Stimulated activated CD4-positive, alpha-beta T cell treated with anti-CD3 and anti-CD28 coated beads, Interleukin-12 subunit alpha, Interleukin-12 subunit beta, amount 100 ng/mL, for 24 hours (primary cell): ENCODE data around the gene ZCCHC17.

ENCODE experiments used
- DNase-seq, 2 experiments: peaks; one replicate each; pipeline ENCODE4 v3.0.0-alpha.2; 2020; ENCODE audit warnings: low read depth in 2 of 2

ZCCHC17 gene

DNA sequence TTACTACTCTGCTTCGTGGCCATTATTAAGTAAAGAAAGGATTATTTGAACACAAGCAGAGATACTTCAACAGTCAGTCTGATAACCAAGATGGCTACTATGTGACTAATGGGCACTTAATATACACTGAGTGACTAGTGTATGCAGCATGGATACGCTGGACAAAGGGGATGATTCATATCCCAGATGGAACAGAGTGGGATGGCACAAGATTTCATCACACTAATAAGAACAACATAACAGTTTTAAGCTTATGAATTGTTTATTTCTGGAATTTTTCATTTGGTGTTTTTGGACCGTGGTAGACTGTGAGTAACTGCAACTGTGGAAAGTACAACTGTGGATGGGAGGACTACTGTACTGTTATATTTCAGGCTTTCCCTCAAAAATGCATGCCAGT, 9.4 kb downstream of the ZCCHC17 start:
- no peak for DNase-seq

DNA sequence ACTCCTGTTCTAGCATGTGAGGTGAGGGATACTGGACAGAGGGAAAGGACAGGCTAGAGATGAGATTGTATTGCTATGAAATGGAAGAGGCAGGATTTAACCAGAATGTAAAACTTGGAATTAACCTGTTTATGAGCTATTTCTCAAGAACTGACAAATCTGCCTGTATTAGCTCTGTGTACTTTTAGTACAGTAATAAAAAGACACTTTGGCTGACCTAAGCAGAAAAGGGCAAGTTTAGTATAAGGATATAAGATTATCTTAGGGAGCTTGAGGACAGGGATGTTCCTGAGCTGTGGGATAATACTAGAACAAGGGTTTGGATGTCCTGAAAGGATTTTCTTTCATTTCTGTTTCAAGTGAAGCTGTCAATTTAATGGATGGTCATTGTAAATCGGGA, 11.2 kb downstream of the ZCCHC17 start:
- no peak for DNase-seq

DNA sequence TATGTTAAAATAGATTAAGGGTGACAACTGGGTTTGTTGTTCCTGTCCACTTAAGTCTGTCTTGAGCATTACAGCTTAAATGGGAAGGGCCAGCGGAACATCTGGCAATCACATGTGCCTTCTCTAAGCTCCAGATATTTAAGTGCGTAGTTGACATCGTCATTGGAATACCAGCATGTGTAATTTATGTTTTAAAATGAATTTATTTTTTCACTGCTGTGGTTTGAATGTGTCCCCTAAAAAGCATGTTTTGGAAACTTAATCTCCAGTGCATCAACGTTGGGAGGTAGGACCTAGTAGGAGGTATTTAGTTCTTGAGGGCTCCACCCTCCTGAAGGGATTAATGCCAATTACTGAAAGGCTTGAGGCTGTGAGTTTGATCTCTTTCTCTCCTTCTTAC, 13.4 kb downstream of the ZCCHC17 start:
- no peak for DNase-seq

DNA sequence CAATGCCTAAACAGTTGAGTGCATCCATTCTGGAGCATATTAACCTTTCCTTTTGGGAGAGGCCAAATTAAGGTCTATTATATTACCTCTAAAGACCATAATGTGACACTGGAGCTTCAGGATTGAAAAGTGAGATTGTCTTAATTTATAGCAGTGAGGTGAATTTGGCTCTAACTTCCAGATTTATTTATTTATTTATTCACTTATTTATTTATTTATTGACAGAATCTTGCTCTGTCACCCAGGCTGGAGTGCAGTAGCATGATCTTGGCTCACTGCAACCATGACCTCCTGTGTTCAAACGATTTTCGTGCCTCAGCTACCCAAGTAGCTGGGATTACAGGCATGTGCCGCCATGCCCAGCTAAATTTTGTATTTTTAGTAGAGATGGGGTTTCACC, 19.1 kb downstream of the ZCCHC17 start:
- DNase-seq = no peak

DNA sequence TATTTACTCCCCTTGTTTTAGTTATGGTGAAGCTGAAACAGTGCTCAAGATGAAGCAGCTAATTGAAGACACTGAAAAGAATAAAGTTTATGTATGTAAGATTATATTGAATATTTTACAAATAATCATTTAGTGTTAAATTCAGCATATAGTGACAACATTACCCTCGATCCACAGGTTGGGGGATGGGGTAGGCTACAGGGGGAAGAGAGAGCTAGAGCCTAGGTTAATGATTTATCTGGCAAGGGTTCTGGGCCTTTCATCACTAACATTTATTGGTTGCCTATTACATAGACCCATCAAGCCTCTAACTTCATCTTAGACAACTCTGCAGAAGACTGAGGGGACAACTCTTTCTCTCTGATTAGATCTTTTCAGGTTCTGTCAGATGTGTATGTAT, 21.3 kb downstream of the ZCCHC17 start:
- DNase-seq = no peak

DNA sequence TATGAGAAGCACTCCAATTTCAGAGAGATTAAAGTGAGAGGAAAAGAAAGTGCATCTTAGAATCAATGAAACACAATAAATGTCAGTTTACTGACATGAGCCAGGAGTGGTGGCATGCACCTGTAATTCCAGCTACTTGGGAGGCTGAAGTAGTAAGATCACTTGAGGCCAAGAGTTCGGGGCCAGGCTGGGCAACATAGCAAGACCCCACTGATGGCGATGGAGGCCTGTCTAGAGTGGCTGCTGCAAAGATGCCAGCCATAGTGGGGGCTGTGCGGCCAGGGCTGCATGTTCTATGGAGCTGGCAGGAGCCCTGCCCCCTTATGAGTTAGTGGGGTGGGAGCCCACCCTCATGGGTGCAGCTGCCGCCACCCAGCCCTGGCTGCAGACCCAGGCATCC, 27.3 kb downstream of the ZCCHC17 start:
- DNase-seq = no peak

DNA sequence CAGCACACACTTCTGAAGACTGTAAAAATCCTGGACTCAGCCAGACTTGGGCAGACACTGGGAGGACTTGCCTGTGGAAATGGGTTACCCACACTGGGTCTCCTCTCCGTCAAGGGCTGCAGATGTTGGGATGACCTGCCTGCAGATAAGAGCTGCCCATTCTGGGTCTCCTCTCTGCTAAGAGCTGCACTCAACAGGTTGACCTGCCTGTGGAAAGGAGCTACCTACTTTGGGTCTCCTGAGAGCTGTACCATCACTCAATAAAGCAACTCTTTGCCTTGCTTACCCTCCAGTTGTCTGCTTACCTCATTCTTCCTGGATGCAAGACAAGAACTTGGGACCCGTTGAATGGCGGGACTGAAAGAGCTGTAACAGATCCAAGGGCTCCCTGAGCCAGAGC, 28.2 kb downstream of the ZCCHC17 start:
- no peak for DNase-seq

DNA sequence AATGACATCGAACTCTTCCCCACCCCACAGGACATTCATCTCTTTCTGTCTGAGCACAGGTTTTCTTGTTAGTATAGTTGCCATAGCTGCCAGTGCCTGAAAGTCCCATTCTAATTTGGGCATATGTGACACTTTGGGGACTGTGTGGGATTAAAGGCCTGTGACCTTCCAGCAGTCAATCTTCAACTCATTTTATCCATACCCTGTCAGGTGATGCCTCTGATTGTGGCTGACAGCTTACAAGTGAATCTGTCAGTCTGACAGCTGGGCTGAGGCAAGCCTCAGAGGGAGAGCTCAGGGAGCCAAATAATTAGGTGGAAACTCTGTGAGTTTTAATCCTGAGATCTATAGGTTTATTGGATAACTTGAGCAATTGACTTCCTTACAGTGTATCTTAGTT, 29.6 kb downstream of the ZCCHC17 start:
- no peak for DNase-seq

DNA sequence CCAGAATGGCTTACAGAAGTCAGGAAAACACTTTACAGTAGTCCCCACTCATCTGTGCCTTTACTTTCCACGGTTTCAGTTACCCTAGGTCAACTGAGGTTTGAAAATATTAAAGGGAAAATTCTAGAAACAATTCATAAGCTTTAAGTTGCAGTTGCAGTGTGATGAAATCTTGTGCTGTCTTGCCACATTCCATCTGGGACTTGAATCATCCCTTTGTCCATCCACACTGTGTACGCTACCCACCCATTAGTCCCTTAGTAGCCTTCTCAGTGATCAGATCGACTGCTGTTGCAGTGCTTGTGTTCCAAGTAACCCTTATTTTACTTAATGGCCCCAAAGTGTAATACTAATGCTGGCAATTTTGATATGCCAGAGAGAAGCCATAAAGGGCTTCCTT, 30.5 kb downstream of the ZCCHC17 start:
- DNase-seq = no peak

DNA sequence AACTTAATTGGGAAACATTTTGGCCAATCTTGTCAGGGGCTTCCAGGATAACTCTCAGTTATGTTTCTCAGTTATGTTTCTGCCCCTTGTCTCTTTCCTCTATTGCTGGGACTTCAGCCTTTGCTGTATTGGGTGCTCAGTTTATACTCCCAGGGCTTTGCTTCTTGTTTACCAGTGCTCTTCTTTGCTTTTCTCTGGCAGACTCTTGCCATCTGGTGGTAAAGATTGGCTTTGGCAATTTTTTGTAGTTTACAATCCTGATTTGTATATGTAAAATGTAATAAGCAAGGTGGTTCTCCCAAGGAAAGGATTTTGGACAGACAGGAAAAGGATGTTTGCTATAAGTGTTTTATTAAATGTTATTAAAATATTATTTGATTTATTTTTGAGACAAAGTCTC, 38.2 kb downstream of the ZCCHC17 start:
- no peak for DNase-seq

DNA sequence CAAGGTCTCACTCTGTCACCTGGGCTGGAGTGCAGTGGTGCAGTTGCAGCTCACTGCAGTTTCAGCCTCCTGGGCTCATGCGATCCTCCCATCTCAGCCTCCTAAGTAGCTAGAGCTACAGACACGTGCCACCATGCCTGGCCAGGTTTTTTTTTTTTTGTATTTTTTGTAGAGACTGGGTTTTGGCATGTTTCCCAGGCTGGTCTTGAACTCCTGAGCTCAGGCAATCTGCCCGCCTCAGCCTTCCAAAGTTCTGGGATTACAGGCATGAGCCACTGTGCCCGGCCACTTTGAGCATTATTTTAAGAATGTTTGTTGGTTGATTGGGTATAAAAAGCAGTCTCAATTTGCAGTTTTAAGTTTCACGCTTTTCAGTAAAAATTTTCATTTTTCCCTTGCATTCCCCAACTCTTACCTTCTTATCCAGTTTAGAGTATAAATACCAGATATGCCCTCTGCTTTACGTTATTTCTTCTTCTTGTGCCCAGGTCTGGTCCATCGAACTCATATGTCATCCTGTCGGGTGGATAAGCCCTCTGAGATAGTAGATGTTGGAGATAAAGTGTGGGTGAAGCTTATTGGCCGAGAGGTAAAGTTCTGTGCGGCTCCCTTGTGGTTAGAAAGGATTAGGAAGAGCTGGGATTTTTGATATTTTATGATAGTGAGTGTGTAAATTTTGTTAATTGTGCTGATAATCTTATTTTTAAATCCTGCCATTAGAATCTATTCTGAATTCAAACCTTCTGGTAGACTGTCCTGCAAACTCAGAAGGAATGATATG, 40.0 kb downstream of the ZCCHC17 start:
- no peak for DNase-seq

DNA sequence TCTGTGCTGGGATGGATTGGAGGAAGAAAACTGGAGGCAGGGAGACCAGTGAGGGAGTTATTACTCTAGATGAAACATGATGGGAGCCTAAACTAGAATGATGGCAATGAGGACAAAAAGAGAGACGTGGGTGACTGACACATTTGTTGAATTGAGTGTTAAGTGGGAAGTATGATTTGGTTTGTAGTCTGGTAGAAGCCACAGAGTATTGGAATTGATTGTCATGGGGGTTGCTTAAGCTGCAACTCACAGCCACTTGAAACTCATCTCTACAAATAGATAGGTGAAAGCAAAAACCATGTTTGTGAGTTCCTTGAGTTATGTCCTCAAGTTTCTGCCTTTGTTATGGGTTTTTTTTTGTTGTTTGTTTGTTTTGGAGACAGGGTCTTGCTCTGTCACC, 47.7 kb downstream of the ZCCHC17 start:
- no peak for DNase-seq

DNA sequence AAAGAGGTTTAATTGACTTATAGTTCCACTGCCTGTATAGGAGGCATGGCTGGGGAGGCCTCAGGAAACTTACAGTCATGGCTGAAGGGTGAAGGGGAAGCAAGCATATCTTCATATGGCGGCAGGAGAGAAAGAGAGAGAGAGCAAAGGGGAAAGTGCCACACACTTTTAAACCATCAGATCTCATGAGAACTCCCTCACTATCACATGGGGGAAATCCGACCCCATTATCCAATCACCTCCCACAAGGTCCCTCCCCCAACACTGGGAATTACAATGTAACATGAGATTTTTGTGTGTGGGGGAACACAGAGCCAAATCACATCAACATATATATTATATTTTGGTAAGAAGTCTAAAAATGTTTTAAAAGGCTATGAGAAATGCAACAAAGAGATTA, 48.8 kb downstream of the ZCCHC17 start:
- no peak for DNase-seq

DNA sequence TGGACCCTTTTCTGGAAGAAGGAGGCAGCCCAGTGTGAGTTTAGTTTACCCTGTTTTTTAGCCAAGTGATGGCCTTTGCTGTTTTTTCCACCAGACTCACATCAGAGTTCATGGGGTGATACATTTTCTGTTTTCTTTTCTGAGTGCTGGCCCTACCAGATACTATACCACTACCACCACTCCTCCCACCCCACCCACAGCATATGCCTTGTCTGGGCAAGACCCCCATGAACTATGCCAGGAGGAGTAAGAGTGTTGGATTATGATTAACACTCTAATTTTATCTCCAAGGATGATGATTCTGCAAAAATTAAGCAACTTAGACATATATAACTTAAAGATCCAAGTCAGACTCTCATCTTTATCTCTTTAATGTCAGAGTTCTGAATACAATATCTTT, 50.0 kb downstream of the ZCCHC17 start:
- no peak for DNase-seq

DNA sequence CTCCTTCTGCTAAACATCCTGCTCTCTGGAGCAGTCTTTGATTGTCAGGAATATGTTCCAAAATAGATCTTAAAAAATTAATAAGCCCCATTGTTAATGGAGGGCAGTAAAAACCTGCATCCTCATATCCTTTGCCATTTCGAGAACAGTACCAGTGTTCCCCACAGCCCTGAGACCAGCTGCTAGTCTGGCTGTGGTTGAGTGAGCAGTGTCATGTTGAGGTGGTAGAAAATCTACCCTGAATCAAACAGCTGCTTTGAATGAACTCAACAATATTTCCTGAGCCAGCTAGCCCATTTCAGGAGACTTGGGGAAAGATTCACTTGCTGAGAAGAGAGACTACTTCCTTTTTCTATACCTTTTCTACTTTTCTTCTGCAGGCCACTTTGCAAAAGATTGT, 51.6 kb downstream of the ZCCHC17 start:
- DNase-seq = no peak

DNA sequence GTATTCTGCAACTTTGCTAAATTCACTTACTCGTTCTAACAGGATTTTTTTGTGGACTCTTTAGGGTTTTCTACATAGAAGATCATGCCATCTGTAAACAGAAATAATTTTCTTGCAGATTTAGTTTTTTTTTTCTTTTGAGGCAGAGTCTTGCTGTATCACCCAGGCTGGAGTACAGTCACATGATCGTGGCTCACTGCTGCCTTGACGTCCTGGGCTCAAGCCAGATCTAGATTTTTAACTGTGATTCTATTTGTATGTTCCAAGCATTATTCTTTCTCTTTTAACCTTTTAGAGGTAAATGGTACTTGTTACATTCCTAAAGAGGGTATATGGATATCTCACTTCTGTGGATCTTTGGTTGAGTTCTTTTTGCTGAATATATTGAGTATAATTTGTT, 57.5 kb downstream of the ZCCHC17 start:
- DNase-seq = no peak

DNA sequence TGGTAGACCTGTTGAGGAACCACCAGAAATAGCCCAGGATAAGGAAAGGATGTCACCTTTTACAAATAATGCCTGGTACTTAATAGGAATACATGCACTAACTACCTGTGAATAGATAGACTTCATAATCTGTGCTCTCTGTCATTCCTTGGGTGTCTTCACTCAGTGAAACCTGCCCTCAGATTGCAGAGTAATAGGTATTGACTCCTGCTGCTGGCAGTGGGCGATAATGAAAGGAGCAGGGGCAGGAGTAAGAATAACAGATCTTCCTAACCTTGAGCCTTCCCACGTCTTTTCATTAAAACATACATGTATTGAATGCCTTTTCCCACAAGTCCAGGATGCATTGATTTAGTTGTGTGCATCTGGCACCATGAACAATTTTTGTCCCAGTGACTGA, 59.6 kb downstream of the ZCCHC17 start:
- no peak for DNase-seq

DNA sequence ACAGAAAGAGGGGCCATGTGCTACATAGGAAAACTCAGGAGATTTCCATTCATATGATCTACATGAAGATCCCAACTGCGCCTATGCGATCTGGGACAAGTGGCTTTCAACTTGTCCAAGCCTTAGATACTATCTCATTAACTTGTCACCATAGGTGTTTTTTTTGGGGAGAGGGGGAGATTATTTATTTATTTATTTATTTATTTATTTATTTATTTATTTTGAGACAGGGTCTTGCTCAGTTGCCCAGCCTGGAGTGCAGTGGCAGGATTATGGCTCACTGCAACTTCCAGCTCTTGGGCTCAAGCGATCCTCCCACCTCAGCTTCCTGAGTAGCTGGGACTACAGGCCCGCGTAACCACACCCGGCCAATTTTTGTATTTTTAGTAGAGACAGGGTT, 64.8 kb downstream of the ZCCHC17 start:
- no peak for DNase-seq

DNA sequence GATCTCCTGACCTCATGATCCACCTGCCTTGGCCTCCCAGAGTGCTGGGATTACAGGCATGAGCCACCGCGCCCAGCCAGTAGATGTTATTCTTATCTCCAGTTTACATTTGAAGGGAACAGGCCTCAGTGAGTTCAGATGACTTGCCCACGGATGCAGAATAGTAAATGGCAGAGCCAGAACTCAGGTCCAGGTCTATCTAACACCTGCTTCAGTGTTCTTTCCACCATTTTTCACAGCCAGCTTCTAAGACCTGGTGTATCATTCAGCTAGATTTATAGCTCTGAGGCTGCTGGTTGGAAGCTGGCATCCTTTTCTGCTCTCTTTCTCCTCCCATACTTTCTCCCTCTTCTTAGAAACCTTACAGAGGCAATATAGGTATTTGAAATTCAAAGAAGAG, 65.2 kb downstream of the ZCCHC17 start:
- DNase-seq = no peak

DNA sequence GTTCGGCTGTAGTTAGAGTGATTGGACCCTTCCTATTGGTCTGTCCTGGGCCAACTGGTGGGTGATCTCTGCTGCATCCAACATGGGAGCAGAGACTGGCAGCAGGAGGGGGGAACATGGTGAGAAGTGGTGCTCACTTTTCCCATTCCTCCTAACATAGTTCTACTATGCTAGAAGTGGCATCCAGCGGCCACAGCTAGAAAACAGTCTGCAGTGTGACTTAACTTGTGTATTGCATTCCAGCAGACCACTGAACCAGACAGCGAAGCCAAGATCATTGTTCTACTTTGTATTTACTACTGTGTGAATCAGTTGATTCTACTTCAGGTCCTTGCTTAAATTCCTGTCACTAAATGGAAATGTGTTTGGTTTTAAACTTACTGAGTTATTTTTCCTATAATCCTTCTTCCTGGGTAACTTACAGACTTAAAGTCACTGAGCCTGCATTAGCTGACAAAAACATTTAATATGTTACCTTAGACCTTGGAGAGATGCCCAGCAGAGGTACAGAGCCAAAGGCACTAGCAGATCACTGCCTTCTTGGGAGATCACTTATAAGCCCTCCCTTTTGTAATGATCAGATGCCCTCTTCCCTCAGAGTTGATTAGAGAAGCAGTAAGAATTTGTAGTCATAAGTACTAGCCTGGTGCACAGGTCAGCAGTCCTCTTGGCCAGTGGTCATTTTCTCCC, 67.9 kb downstream of the ZCCHC17 start:
- DNase-seq = no peak

DNA sequence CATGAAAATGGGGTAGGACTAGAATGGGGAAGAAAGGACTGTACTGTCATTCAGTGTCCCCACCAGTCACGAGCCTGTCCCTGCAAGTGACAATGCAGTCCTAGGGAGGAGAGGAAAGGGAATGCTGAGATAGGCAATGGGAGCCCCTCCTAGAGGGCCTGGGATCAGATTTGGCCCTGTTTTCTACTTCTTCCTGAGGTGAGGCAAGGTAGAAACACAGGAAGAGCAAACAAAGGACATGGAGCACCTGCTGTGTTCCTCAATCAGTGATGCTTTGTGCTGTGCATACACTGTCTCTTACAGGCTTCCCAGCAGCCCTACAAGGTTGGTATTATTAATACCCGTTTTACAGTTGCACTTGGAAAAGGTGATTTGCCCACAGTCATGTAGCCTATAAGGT, 70.0 kb downstream of the ZCCHC17 start:
- DNase-seq = no peak

DNA sequence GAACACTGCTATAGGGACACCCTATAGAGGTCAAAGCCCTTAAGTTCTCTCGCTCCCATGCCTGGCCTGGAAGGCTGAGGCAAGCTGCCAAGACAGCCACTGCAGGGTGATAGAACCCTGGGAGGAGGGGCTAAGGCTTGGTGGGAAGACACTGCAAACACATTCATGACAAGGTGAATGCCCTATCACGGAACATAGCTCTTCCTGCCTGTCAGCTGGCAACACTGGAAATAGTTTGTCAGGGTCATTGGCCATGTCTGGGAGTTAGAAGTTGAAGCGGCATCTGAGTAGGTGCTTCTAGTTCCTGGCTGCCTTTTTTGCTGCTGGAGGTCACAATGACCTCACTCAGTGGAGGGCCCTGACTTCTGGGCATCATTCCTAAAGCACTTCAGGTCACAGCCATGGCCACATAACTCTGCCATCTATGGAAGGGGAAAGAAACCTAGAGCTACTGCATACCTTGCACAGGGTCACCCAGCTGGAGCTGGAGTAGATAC, 71.8 kb downstream of the ZCCHC17 start:
- DNase-seq = no peak

DNA sequence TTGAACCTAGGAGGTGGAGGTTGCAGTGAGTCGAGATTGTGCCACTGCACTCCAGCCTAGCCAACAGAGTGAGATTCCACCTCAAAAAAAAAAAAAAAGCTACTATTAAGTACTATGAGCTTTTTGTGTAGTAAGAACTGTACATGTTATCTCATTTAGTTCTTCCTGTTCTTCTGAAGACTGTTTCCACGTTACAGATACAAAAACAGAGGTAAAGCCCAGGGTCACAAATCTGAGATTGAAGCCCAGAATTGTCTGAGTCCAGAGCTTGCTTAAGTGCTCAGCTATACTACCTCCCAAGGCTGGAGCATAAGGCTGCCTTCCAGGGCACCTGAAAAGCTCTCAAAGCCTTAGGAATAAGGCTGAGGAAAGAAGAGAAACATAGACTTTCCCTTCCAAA, 73.2 kb downstream of the ZCCHC17 start:
- no peak for DNase-seq

DNA sequence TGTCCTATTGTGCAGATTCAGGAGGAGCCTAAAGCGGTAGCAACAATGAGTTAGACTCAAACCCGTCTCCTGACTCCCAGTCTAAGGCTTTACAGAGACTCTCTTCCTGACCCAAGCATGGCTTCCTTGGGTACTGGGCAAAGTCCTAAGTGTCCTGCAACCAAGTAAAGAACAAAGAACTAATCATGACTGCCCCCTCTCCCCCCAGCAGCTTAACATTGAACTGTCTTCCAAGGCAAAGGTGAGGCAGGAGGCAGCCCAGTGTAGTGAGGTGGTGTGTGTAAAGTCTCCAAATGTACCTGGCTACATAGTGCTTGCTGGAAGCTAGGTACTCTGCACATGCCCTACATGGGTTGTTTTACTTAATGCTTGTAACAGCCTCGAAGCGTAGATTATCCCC, 73.7 kb downstream of the ZCCHC17 start:
- no peak for DNase-seq
